ENCODE results near the gene SELENOP. TPM values are rescaled to one million over a fixed set of nuclear protein-coding genes. Genes with fewer than 3 reads are reported as not detected.

The SELENOP gene
- total and polyA plus RNA-seq, 2 of the 13 experiments (the other 11 are each of a cell fraction or from before 2014, with no cell fraction given), result 1,895 to 2,083 TPM

DNA sequence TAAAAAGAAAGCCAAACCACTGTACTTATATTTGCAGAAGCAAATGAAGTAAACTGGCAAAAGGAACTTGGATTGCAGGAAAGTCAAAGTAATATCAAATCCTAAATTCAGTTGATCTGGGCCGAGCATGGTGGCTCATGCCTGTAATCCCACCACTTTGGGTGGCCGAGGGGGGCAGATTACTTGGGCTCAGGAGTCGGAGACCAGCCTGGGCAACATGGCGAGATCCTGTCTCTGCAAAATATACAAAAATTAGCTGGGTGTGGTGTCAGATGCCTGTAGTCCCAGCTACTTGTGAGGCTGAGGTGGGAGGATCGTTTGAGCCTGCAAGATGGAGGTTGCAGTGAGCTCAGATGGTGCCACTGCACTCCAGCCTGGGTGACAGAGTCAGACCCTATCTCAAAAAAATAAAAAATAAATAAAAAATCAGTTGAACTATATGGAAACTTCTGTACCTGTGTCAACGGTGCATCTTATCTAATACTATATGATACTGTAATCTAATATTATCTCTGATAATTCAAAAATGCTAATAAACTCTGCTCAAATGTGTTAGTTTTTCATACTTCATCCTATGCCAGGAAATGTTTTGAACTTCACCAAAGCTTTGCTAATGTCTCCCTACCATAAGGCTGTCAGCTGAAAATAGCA, 10.1 kb downstream of the SELENOP start (continued):
- TF ChIP-seq SATB2 (CRISPR knock-in tag; IDR thresholded peaks at IDR 0.05) (no peak), TRIM24 (CRISPR knock-in tag; IDR thresholded peaks at IDR 0.05) (no peak), SSRP1 (CRISPR knock-in tag; IDR thresholded peaks at IDR 0.05) (0 out of 2 replicates have a peak, but pooled peaks have one; percentile 10), CBX5 (CRISPR knock-in tag; IDR thresholded peaks at IDR 0.05; ENCODE audit: borderline replicate concordance) (no peak), RBFOX2 (IDR thresholded peaks at IDR 0.05; ENCODE audit: low read depth, low read length) (peak; percentile 75), NFIC (IDR thresholded peaks at IDR 0.05; ENCODE audit: low read length) (no peak), KLF12 (CRISPR knock-in tag; IDR thresholded peaks at IDR 0.05; ENCODE audit: borderline replicate concordance) (0 out of 2 replicates have a peak, but pooled peaks have one; percentile 42), RFXAP (CRISPR knock-in tag; IDR thresholded peaks at IDR 0.05; ENCODE audit: borderline replicate concordance) (no peak), POLR2G (IDR thresholded peaks at IDR 0.05; ENCODE audit: low read depth, low read length) (peak; percentile 69), GABPB1 (CRISPR knock-in tag; IDR thresholded peaks at IDR 0.05) (no peak; the same call in 1 of the 2 replicates), NAIF1 (CRISPR knock-in tag; IDR thresholded peaks at IDR 0.05; ENCODE audit: borderline replicate concordance) (0 out of 2 replicates have a peak, but pooled peaks have one; percentile 30), BRCA1 (CRISPR knock-in tag; IDR thresholded peaks at IDR 0.05) (no peak), KLF11 (CRISPR knock-in tag; IDR thresholded peaks at IDR 0.05) (no peak), POLR2A (IDR thresholded peaks at IDR 0.05; ENCODE audit: insufficient read depth in 1 of 2, low read depth in 2 of 2, low read length in 2 of 2) (peak in 1 of 2 experiments; percentile 54; a peak in 2 of 4 replicates)
- TF ChIP-seq, protein P1, sequence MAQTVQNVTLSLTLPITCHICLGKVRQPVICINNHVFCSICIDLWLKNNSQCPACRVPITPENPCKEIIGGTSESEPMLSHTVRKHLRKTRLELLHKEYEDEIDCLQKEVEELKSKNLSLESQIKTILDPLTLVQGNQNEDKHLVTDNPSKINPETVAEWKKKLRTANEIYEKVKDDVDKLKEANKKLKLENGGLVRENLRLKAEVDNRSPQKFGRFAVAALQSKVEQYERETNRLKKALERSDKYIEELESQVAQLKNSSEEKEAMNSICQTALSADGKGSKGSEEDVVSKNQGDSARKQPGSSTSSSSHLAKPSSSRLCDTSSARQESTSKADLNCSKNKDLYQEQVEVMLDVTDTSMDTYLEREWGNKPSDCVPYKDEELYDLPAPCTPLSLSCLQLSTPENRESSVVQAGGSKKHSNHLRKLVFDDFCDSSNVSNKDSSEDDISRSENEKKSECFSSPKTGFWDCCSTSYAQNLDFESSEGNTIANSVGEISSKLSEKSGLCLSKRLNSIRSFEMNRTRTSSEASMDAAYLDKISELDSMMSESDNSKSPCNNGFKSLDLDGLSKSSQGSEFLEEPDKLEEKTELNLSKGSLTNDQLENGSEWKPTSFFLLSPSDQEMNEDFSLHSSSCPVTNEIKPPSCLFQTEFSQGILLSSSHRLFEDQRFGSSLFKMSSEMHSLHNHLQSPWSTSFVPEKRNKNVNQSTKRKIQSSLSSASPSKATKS (CRISPR knock-in tag; IDR thresholded peaks at IDR 0.05), result no peak
- TF ChIP-seq, protein P2, sequence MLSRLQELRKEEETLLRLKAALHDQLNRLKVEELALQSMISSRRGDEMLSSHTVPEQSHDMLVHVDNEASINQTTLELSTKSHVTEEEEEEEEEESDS (CRISPR knock-in tag; IDR thresholded peaks at IDR 0.05; ENCODE audit: borderline replicate concordance), result peak; percentile 32; the same call in 1 of the 2 replicates
